Tibial nerve (tissue), 4 donors: ENCODE results near the gene LRRC73.

Source experiments
- CTCF ChIP-seq, 5 experiments: fragments of 200-600 bp in 3 of 5; fragments of 450-650 bp in 2 of 5; sonication (generic) in 3 of 5; IDR thresholded peaks; one replicate each; pipeline ENCODE4 v1.5.1; 2016 to 2019; ENCODE audit warnings: antibody characterized with exemption in 5 of 5, mild to moderate bottlenecking in 3 of 5, moderate library complexity in 2 of 5
- EP300 ChIP-seq, 2 donors: sonication (generic); formaldehyde crosslinking; IDR thresholded peaks; one replicate each; pipeline ENCODE4 v1.6.1; 2017; ENCODE audit warnings: antibody characterized with exemption in 2 of 2, mild to moderate bottlenecking in 1 of 2
- POLR2A ChIP-seq, 2 donors: fragments of 450-650 bp; IDR thresholded peaks; one replicate each; pipeline ENCODE4 v1.6.1; 2017; ENCODE audit warnings: antibody characterized with exemption in 2 of 2, mild to moderate bottlenecking in 2 of 2, moderate library complexity in 2 of 2

DNA sequence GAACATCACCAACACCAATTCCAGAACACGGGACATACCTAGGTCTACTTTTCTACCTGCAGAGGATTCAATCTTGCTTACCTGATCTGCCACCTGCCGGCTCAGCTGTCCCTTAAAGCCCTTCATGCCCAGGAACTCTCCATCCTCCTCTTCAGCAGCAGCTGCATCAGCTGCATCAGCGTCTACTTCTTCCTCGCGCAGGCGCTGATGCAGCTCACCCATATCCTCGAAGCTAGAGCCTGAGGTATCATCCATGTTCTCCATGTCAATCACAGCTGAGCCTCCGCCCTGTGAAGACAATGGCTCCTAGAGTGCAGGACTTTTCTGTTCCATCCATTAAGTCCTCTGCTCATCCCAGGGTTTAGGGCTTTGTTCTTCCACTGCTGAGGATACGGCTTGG, 5.7 kb upstream of the LRRC73 start:
- TF ChIP-seq POLR2A (IDR thresholded peaks at IDR 0.05) = no peak
- no peak for TF ChIP-seq CTCF (IDR thresholded peaks at IDR 0.05)
- TF ChIP-seq EP300 (IDR thresholded peaks at IDR 0.05) = no peak
